ENCODE results near the gene CTNNA1.

- TF ChIP-seq POLR2A (IDR thresholded peaks at IDR 0.05; ENCODE audit: control extremely low read depth in 1 of 2, low read depth in 2 of 2, low read length in 2 of 2) (0 out of 3 replicates have a peak, but pooled peaks of 1 of the 2 experiments have one; percentile 41), RAD21 (IDR thresholded peaks at IDR 0.05 in 1 of 2, conservative IDR thresholded peaks at IDR 0.05 in 1 of 2; ENCODE audit: low read depth in 2 of 2, low read length in 2 of 2) (no peak)
Observed at GRCh38 chr5:138934971-138935370, 181.7 kb downstream of the CTNNA1 start.
